GM19395 (cell line): ENCODE data around the gene RAP1B.
"Not testable (repeated sequence)": the region's sequence is repeated elsewhere in the genome, so short reads cannot be mapped to it uniquely, and the experiment has no call there.

ENCODE experiments used
- ATAC-seq: cut with Tn5 transposase; IDR thresholded peaks from one replicate; pipeline ENCODE4 v1.9.1; 2021; ENCODE audit warnings: mild to moderate bottlenecking, moderate library complexity; ENCODE audit not compliant: unreplicated experiment

Gene RAP1B

GRCh38 chr12:68632486-68632885 is 21.8 kb downstream of the RAP1B start:
- ATAC-seq = no peak

- ATAC-seq = peak; percentile 46
Measured at GRCh38 chr12:68633614-68634558, 23.2 kb downstream of the RAP1B start.

- no peak for ATAC-seq
Measured at GRCh38 chr12:68636268-68636667, 25.6 kb downstream of the RAP1B start.

DNA sequence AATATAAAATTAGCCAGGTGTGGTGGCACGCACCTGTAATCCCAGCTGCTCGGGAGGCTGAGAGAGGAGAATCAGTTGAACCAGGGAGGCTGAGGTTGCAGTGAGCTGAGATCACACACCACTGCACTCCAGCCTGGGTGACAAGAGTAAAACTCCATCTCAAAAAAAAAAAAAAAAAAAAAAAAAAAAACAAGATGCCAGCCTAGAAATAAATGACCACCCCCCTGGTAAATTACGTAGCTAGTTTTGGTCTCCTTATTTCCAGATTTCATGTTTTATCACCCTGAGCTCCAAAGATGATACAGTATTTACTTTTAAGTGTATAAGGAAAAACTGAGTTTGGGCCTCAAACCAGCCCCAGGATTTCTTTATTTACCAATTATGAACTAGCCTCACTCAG is 26.7 kb downstream of the RAP1B start:
- not testable (repeated sequence) for ATAC-seq

GRCh38 chr12:68638171-68638570 is 27.5 kb downstream of the RAP1B start:
- no peak for ATAC-seq

GRCh38 chr12:68638721-68639395 is 28.2 kb downstream of the RAP1B start:
- no peak for ATAC-seq

GRCh38 chr12:68639396-68639767 is 28.7 kb downstream of the RAP1B start:
- no peak for ATAC-seq

- peak; percentile 97 for ATAC-seq
Measured at GRCh38 chr12:68641138-68641537, 30.4 kb downstream of the RAP1B start.

DNA sequence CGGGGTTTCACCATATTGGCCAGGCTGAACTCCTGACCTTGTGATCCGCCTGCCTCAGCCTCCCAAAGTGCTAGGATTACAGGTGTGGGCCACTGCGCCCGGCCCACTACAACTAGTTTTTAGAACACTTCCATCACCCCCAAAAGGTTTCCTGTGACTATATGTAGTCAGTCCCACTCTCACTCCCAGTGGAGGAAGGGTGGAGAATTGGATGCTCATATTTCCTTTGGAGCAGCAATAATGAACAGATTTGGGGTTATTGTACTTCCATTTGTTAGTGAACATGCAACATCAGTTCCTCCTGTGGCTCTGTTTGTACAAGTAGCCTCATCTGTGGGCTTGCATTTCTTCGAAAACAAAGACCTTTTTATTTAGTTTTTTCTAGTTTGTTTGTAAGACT is 35.8 kb downstream of the RAP1B start:
- ATAC-seq = no peak

GRCh38 chr12:68647507-68647906 is 36.8 kb downstream of the RAP1B start:
- ATAC-seq = no peak

DNA sequence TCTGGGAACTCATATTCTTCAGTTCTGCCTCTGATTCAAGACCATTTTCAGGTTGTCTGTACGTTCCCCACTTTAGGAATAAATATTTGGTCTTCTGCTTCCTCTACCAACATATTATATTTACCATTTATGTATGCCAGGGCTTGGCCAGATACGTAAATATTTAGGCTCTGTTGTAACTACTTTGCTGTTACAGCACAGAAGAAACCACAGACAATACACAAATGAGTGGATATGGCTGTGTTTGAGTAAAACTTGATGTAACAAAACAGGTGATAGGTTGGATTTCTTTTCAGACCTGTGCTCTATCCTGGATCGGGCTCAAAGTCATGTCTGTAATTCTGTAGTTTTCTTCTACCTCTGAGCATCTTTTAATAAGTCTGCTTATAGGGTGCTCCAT is 37.5 kb downstream of the RAP1B start:
- no peak for ATAC-seq

DNA sequence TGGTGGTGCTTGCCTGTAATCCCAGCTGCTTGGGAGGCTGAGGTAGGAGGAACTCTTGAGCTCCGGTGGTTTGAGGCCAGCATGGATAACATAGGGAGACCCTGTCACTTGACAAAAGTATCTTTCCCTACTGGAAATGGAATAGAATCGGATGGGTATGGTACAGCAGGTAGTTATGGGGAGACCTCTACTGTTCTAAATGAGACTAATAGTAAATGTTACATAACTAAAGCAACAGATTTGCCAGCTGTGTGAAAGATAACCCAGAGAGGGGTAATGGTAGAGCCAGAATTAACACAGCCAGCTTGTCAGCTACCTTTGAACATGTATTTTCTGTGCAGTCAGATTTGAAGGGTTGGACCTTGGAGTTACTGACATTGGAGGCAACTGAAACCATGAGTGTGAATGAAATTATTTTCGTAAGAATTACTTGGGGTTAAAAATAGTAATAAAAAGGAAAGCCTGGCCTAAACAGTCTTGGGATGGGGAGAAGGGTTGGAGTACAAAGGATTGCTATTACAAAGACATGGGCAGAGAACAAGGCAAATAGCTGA is 54.4 kb downstream of the RAP1B start:
- no peak for ATAC-seq

DNA sequence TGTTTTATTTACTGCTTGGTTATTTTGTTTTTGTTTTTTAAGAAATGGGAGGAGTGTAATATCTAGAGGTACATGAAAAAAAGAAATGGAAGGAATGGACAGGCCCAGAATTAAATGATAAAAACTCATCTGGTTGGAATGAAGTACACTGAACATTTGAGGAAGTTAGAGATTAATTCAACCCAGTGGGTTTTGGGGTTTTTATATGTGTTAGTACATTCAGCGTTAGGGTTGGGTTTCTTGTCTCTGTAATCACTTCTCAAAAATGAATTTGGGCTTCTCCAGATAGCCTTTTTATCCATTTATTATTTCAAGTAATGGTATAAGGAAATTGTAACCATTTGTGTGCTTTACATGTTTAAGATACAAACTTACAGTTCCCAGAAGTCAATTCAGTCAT is 56.6 kb downstream of the RAP1B start:
- no peak for ATAC-seq

- ATAC-seq = no peak
Measured at GRCh38 chr12:68667896-68668295, 57.2 kb downstream of the RAP1B start.

DNA sequence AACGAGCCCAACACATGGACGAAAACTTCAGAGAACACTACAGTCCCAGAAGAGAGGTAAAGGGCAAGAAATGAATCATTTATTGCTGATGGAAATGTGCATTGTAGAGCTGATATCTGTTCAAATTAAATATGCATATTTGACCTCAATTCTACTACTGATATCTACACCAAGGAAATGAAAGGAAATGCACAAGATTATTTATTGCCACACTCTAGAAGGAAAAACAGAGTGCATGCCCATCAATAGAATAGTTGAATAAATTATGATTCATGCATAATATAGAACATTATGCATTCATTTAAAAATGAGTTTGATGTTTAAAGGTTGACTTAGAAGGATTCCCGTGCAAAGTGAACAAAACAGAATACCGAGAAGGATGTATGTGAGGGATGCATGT is 60.5 kb downstream of the RAP1B start:
- no peak for ATAC-seq

GRCh38 chr12:68673788-68674187 is 63.1 kb downstream of the RAP1B start:
- no peak for ATAC-seq

- ATAC-seq = no peak
Measured at GRCh38 chr12:68674376-68674775, 63.7 kb downstream of the RAP1B start.

DNA sequence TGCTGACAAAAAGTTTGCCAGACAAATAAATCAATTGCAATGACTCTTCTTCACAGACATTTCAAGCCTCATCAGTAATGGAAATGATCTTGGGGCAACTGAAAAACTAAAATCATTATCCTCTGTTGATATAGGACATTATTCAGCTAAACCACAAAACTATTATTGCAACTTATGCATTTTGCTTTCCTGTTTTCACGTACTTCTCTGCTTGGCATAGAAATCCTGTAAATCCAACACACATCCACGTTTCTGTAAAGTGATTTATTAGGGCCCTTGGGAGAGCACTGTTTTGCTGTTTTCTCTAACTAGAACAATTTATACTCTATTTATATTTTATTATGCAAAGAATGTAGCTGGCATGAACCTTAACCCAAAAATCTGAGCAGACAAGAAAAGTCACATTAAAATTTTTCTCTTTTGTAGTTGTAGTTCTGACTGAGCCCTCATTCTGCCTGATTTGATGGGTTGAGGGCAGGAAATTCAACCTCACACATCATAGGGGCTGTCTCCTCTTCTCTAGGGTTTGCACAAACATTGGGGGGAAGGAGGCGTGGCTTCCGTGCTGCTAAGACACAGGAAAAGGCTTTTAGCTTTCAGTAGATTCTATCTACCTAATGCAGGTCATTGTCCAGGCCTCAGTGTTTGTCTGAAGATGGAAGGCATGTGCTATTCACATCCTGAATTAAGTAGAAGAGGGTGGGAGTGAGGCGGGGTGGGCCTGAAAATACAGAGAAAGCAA is 64.6 kb downstream of the RAP1B start:
- ATAC-seq = no peak

GRCh38 chr12:68676854-68677253 is 66.2 kb downstream of the RAP1B start:
- not testable (repeated sequence) for ATAC-seq

DNA sequence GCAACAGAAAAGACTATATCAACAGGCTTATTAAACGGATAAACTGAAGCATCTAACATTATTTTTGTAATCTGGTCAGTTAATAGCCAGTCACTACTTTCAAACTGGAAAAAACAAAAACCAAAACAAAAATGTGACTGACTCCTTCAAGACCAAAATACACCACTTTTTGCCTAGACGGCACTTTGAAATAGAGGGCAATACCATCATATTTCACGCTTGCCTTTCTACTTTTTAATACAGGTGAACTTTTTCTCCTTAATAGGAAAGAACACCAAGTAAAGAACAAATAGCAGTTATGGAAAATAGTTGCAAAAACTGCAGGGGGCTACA is 75.5 kb downstream of the RAP1B start:
- ATAC-seq = peak; percentile 2
